NCI-H1694 treated with DMSO at 0.1 percent for 48 hours (cell line): Measurements from ENCODE around the gene MPP3.
A peak's percentile ranks its signal among the peaks of the same experiment; 100 is the strongest.
"Not testable (repeated sequence)": the region's sequence is repeated elsewhere in the genome, so short reads cannot be mapped to it uniquely, and the experiment has no call there.

Experiments
- DNase-seq: peaks from one replicate; lab custom pipeline; 2025; lab: John Stamatoyannopoulos, UW

The MPP3 gene, protein sequence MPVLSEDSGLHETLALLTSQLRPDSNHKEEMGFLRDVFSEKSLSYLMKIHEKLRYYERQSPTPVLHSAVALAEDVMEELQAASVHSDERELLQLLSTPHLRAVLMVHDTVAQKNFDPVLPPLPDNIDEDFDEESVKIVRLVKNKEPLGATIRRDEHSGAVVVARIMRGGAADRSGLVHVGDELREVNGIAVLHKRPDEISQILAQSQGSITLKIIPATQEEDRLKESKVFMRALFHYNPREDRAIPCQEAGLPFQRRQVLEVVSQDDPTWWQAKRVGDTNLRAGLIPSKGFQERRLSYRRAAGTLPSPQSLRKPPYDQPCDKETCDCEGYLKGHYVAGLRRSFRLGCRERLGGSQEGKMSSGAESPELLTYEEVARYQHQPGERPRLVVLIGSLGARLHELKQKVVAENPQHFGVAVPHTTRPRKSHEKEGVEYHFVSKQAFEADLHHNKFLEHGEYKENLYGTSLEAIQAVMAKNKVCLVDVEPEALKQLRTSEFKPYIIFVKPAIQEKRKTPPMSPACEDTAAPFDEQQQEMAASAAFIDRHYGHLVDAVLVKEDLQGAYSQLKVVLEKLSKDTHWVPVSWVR

DNA sequence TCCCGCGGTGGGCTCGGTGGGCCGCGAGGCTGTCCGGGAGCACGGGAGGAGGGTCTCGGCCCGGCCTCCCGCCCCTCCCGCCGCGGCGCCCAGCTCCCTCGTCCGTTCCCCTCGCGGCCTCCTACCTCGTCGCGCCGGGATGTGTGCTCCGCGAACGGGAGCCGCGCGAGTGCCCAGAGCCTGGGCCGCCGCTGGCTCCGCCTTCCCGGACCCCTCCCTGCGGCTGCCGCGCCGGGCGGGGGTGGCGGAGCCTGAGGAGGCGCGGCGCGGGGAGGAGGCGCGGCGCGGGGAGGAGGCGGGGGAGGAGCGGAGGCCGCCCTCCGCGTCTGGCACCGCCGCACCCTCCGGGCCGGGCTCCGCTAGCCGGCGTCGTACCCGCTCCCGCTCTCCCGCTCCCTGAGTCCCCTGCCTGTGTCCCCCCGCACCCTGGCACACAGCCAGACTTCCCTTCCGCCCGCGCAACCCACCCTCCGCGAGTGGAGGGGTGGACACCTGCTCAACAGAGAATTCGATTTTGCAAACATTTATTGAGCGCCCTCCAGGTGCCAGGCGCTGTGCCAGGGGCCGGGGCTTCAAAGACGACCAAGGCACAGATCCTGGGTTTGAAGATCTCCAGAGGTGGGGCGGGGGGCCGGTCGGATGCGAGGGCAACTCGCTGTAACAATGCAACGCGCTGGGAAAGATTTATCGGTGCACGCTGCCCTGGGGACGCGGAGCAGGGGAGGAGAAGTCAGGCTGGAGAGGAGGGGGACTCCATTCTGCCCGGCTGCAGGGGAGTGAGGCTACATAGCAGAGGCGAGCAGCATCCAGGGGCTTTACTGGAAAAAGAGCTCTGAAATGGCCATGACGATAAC is at the start of gene MPP3:
Gene MPP3 (minus strand): TSS at position 171 of the 854 bp plus-strand sequence. CDS start 1,240 bp downstream, outside the sequence.
- DNase-seq, result peak; percentile 33

GRCh38 chr17:43881758-43882505 is 49.0 kb upstream of the MPP3 start:
- DNase-seq, result no peak

DNA sequence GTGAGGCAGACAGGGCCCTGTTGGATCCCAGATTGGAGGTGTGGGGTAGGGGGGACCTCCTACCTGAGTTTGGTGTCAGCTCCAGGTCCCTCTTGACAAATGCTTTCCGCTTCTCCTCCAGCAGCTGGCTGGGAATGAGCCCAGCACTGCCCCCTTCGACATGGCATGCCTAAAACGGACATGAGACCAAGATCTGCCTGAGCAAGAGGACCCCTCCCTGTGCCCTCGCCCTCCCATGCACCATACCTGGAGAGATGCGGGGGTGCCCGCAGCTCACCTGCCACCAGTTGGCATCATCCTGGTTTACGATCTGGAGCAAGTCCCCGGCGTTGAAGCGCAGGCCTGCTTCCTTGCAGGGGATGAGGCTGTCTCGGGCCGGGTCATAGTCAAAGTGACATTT is 48.2 kb upstream of the MPP3 start:
- DNase-seq, result no peak

- DNase-seq, result no peak
Observed at GRCh38 chr17:43880420-43880991, 47.6 kb upstream of the MPP3 start.

GRCh38 chr17:43879723-43880419 is 46.9 kb upstream of the MPP3 start:
- DNase-seq, result no peak

DNA sequence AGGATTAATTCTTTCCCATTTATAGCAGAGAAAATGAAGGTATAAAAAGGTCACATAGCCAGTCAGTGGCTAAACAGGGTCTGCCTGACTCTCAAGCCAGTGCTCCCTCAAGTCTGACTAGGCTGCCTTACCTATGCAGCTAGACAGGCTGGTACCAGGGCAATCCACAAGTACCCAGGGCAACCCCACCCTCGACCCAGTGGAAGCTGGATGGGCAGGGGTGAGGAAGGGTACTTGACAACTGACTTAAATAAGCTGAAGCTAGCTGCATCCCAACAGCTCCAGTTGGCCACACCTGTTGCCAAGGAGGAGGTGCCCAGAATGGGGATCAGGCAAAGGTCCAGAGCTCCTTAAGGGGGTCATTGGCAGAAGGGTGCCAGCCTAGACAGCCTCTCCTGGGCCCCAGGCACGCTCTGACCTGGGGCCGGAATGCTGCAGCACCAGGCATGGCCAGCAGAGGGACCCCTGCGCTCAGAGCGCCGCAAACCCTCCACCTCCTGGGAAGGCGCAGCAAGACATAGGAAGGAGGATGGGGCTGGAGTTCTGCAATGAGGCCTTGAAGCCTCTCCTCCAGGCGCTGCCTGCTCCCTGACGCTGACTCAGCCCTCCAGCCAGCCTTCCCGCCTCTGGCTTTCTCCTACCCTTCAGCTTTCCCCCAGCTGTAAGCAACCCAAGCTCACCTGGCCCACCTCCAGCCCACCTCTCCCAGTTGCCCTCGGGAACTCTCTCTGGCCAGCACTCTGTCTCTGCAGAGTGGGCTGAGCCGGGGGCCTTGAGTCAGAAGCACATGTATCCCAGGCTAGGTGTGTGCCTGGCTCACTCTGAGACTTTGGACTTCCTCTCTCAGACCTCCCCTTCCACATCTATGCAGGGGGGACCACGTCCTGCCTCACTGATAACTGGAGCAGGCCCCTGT is 45.6 kb upstream of the MPP3 start:
- peak; percentile 34 for DNase-seq

GRCh38 chr17:43877451-43878155 is 44.7 kb upstream of the MPP3 start:
- no peak for DNase-seq

DNA sequence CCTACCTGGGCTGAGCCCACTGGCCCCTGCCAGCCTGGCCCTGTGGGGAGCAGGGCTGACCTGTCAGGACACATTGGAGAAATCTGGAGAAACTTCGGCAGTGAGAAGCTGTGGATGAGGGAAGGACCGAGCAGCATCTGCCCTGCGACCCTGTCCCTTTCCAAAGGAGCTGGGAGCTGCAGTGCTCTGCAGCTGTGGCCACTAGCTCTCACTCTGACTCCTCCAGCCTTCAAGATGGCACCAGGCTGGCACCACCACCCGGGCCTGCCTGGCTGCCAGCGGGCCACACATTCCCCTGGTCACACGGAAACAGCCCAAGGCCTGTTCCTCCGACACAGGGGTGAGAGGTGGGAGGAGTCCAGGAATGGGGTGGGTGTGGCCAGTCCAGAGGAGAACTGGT is 44.1 kb upstream of the MPP3 start:
- no peak for DNase-seq

DNA sequence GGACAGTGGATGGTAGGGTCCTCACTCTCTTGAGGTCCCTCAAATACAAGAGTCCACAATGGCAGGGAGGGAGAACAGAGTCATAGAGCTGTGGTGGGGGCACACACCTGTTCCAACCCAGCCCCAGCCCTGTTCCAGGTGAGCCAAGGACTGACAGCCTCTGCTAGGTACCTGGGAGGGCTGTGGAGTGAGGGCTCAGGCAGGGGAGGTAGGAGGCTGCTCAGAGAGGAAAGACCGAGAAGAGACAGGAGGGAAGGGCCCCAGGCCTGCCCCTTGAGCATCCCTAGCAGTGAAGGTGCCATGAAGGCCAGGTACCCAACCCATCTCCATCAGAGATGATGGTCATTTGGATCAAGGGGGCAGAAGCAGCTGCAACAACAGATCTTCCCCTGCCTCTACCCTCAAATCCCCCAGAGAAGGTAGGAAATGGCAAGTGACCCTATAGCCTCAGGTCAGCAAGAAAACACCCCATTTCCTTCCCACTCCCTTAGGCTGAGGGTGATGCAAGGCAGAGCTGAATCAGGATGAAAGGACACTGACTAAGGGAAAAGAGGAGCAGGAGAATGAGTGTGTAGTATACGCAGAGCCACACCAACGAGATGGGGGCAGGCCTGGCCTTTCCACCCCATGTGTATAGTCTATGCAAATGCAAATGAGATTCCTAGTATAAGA is 42.7 kb upstream of the MPP3 start:
- DNase-seq, result no peak

GRCh38 chr17:43874293-43874692 is 41.3 kb upstream of the MPP3 start:
- no peak for DNase-seq

DNA sequence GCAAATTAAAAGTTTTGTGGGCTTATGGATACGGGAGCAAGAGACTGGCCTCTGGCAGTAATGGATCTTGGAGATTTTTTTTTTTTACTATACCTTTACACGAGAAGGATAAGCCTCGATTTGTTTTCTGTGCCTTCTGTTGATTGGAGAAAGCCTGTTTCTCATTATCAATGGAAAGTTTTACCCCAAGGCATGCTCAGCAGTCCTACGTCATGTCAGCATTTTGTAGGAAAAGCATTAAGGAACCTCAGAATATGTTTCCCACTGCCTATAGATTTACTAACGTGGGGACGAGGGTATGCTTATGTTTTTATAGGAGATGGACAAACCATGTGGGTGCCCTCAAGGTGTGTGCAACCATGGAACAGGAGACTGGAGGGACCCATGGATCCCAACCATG is 40.9 kb upstream of the MPP3 start:
- DNase-seq, result no peak

DNA sequence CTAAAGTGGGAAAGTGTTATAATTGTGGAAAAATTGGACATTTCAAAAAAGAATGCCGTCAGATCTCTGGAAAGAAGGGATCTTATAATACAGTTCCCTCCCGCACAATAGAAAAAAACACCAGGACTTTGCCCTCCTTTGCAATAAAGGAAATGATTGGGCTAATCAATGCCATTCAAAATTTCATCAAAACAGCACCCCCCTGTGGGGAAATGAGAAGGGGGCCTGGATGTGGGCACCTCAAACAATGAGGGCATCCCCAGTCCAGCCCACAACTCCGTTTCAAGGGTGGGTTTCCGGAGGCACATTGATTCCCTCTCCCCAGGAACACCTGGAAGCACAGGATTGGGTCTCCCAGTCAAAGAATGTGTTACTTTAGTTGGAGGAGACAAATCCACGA is 40.1 kb upstream of the MPP3 start:
- DNase-seq, result no peak

DNA sequence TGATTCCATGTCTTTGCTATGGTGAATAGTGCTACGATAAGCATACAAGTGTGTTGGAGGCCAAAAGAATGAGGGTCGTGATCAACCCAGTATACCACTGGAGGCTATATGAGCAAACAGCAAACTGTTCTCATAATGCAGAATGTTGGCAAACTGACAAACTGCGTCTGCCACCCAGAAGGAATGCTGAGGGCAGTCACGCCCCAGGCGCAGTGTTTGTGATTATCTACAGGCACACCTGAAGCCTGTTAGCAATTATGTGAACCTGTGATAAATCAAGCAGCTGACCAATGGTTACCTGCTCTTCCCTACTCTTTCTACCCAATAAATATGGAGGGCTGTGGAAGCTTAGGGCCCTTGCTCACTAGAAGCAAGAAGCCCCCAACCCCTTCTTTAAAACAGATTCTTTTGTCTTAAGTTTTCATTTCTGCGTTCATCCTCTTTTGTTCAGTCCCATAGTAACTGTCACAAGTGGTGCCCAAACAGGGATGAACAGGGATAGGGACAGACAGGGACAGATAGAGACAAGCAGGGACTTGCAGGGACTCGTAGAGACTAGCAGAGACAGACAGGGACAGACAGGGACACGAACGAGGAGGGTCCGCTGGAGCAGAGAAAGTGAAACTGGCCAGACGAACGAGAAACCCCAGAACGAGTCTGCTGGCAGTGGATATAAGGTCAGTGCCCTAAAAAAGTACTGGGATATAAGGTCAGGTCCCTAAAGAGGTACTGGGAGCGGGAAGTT is 39.2 kb upstream of the MPP3 start:
- no peak for DNase-seq

GRCh38 chr17:43869031-43869430 is 36.1 kb upstream of the MPP3 start:
- DNase-seq, result not testable (repeated sequence)

GRCh38 chr17:43868226-43868994 is 35.5 kb upstream of the MPP3 start:
- no peak for DNase-seq

GRCh38 chr17:43864161-43864984 is 31.4 kb upstream of the MPP3 start:
- no peak for DNase-seq
